ENCODE results near the gene SCT.
"Not testable (repeated sequence)": the region's sequence is repeated elsewhere in the genome, so short reads cannot be mapped to it uniquely, and the experiment has no call there.

The SCT gene

GRCh38 chr11:626475-627307, at the start of gene SCT:
TSS of gene SCT (minus strand) at chr11:627181. CDS start at chr11:627143, 38 bp downstream.
- no peak for DNase-seq

GRCh38 chr11:674406-674805, 47.4 kb upstream of the SCT start:
- DNase-seq, result no peak

- DNase-seq, result no peak
Observed at GRCh38 chr11:673866-674265, 46.9 kb upstream of the SCT start.

- DNase-seq, result no peak
Observed at GRCh38 chr11:665704-666281, 38.8 kb upstream of the SCT start.

GRCh38 chr11:665062-665703, 38.2 kb upstream of the SCT start:
- DNase-seq, result no peak

- DNase-seq, result peak in 1 of 2 experiments; percentile 10
Observed at GRCh38 chr11:662689-663274, 35.8 kb upstream of the SCT start.

- DNase-seq, result no peak
Observed at GRCh38 chr11:660681-661444, 33.9 kb upstream of the SCT start.

- DNase-seq, result no peak
Observed at GRCh38 chr11:660281-660680, 33.3 kb upstream of the SCT start.

GRCh38 chr11:659532-660085, 32.6 kb upstream of the SCT start:
- DNase-seq, result no peak

GRCh38 chr11:657691-658126, 30.7 kb upstream of the SCT start:
- no peak for DNase-seq

- no peak for DNase-seq
Observed at GRCh38 chr11:656866-657265, 29.9 kb upstream of the SCT start.

GRCh38 chr11:656426-656825, 29.4 kb upstream of the SCT start:
- DNase-seq, result no peak

- no peak for DNase-seq
Observed at GRCh38 chr11:655036-655726, 28.2 kb upstream of the SCT start.

GRCh38 chr11:654444-654843, 27.5 kb upstream of the SCT start:
- not testable (repeated sequence) for DNase-seq

- DNase-seq, result no peak
Observed at GRCh38 chr11:653837-654236, 26.9 kb upstream of the SCT start.

- DNase-seq, result not testable (repeated sequence)
Observed at GRCh38 chr11:653136-653535, 26.2 kb upstream of the SCT start.

GRCh38 chr11:650482-650881, 23.5 kb upstream of the SCT start:
- DNase-seq, result no peak

GRCh38 chr11:647672-648158, 20.7 kb upstream of the SCT start:
- not testable (repeated sequence) for DNase-seq

- no peak for DNase-seq
Observed at GRCh38 chr11:646214-646613, 19.2 kb upstream of the SCT start.

GRCh38 chr11:645536-645935, 18.6 kb upstream of the SCT start:
- DNase-seq, result no peak

- no peak for DNase-seq
Observed at GRCh38 chr11:643849-644738, 17.1 kb upstream of the SCT start.

Data from NCI-H2081 (cell line).